Stimulated activated CD8-positive, alpha-beta memory T cell treated with anti-CD3 and anti-CD28 coated beads, Interleukin-12 subunit alpha, Interleukin-12 subunit beta, amount 100 ng/mL, for 24 hours (primary cell): Measurements from ENCODE around the gene CCR9.

Experiments used
- DNase-seq: peaks from one replicate; pipeline ENCODE4 v3.0.0-alpha.2; 2020; ENCODE audit errors: extremely low read depth

The CCR9 gene

DNA sequence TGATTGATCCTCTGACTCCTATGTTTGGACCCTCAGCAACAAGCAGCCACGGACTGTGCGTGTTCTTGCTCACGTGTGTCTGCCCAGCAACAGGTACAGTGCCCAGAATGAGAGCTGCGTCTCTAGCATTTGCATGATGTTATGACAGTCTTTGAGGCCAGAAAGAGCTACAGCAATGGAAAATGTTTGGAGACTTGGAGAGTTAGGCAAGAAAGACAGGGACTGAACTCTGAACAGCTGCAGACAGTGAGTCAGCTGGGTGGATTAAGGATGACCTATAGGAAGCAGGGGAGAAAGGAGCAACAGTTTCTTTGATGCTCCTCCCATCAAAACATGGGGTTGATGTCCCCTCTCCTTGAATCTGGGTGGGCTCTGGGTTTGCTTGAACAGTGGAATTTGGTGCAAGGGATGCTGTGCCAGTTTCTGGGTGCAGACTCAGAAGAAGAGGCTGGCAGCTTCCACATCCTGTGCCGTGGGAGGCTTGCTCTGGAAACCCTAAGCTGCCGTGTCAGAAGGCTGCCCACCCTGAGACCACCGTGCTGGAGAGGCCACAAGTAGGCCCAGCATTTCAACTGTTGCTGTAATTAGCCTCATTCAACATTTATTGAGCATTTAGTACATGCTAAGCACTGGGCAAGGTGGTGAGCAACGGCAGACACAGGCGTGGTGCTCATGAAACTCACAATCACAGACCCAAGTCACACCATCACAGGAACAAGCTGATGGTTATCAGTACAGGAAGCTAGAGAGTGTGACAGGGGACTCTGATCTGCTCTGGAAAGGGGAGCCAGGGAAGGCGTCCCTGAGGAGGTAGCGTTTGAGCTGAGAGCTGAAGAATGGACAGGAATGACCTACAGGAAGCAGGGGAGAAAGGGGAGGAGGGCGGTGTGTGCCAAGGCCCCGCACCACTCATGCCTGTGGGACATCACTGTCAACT lies 21.7 kb downstream of the CCR9 start:
- DNase-seq = no peak

DNA sequence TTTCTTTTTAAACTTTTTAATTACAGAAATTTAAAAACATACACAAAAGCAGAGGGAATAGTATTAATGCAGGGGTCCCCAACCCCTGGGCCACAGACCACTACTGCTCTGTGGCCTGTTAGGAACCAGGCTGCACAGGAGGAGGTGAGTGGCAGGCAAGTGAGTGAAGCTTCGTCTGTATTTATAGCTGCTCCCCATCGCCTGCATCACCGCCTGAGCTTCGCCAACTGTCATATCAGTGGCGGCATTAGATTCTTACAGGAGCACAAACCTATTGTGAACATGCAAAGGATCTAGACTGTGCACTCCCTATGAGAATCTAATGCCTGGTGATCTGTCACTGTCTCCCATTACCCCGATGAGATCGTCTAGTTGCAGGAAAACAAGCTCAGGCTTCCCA lies 22.4 kb downstream of the CCR9 start:
- DNase-seq = no peak

GRCh38 chr3:45909542-45909941 lies 23.2 kb downstream of the CCR9 start:
- no peak for DNase-seq

GRCh38 chr3:45910892-45911291 lies 24.5 kb downstream of the CCR9 start:
- DNase-seq = no peak

GRCh38 chr3:45911511-45912226 lies 25.3 kb downstream of the CCR9 start:
- no peak for DNase-seq

DNA sequence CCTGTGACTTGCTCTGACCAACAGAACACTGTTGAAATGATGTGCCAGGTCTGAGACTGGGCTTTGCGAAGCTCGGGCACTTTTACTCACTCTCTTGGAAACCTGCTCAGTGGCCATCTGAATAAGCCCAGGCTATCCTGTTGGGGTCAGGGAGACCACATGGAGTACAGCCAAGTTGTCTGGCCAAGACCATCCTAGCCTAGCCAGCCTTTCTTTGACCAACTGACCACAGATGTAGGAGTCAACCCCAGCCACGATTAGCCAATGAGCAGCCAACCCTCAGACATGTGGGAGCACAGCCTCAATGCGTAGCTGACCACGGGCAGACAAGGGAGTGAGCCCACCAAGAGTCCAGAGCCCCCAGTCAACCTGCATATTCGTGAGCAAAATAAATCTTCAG lies 26.1 kb downstream of the CCR9 start:
- DNase-seq = no peak

DNA sequence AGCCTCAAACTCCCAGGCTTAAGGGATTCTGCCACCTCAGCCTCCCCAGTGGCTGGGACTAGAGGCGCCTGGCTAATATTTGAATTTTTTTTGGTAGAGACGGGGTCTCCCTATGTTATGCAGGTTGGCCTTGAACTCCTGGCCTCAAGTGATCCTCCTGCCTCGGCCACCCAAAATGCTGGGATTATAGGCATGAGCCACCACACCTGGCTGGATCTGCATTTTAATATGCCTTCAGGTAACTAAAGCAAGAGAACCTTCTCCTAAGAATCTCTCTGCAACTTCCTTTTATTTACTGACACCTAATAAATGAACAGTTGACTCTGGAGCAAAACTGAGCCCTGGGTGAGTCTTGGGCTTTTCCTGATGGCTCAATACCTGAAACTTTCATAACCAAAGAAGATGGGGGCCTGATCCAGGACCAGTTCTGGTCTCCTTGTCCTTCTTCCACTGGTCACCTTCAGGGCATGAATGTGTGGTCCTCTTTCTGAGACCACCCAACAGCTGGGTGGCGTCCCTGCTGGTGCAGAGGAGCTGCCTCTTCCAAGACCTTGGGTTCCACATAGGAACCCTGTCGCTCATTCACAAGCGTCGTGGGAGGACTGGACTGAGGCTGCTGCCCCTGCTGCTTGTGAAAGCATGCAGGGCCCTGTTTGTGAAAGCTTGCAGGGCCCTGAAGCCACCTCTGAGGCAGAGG lies 28.2 kb downstream of the CCR9 start:
- no peak for DNase-seq

DNA sequence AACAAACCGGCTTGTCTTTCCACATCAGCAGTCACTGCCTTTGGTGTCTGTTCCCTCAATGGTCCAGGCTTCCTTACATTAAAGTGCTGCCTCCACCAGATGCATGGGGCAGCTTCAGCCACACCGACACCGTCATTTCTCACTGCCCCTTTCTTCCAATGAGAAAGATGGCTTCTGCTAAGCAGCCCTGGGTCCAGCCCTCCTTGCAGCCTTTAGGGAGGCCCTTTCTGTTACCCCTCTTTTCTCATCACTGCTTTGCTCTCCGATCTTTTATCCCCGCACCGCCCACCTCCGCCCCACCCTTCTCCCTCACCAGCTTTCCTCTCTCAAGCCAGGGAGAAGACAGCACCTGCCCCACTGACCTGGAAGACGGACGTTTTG lies 28.7 kb downstream of the CCR9 start:
- no peak for DNase-seq

DNA sequence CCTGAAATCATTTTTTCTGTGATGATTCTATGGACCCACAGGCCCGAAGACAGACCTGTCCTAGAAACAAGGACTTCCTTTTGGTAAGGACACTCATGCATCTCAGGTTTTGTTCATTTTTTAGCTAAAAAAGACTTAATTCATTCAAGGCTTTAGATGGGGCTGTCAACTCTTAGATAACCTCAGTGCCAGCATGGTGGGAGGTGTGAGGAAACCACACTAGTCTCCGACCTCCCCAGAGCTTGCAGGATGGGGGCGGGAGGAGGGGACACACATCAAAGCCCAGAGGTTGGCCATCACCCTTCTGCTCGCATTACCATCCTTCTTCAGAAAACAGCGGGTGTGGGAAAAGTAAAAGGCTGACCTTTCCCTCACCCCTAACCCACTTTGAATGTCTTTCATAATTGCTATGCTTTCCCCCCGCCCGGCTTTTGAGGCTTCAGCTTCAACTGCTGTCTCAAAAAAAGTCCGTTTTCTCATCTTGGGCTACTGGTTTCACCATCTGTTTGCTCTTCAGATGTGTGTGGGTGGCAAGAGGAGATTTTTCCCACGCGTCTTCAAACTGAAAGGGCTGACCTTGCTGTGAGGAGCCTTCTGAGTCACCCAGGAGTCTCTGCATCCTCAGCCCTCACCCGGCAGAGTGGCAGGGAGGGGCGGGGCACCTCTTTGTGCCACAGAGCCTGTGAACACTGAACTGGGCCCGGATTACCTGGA lies 29.3 kb downstream of the CCR9 start:
- peak; percentile 55 for DNase-seq

- DNase-seq = no peak
Measured at GRCh38 chr3:45917146-45917898, 31.0 kb downstream of the CCR9 start.

DNA sequence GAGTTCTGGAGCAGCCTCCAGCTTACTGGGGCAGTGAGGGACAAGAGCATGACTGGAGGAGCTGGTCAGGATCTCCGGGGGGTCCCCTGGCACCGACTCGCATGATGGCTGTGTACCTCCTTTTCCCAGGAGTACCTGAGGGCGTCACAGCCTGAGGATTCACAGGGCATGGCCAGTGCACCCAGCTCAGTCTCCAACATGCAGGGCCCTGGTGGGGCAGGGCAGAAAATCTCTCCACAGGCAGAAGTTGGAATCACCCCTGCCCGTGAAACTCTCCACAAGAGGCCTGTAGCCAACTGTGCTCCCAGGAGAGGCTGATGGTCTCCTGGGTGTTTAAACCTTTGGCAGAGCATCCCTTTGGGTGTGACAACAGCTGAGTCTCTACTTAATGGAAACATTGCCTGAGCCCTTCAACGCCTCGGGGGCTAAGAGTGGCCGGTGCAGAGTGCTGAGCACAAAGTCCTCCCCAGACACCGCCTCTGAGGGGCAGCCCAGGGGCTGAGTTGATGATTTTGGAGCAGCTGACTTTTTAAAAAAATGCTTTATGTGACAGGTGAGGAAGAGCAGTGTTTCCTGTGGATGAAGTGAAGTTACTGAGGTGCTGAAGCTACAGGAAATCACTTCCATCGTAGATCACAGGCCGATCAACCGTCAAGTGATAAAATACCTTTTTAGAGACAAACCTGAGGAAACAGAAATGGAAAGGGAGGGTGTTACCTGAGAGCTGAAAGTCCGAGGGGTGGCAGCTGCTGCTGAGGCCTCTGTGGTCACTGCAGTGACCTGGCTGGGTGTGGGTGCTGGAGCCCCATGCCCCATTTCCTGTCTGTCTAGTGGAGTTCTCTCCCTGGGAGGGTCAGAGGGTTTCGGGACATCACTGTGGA lies 35.1 kb downstream of the CCR9 start:
- no peak for DNase-seq

- no peak for DNase-seq
Measured at GRCh38 chr3:45922039-45922326, 35.6 kb downstream of the CCR9 start.

- DNase-seq = no peak
Measured at GRCh38 chr3:45922950-45923590, 36.7 kb downstream of the CCR9 start.

GRCh38 chr3:45923755-45924154 lies 37.4 kb downstream of the CCR9 start:
- DNase-seq = no peak

GRCh38 chr3:45927881-45928280 lies 41.5 kb downstream of the CCR9 start:
- DNase-seq = no peak

DNA sequence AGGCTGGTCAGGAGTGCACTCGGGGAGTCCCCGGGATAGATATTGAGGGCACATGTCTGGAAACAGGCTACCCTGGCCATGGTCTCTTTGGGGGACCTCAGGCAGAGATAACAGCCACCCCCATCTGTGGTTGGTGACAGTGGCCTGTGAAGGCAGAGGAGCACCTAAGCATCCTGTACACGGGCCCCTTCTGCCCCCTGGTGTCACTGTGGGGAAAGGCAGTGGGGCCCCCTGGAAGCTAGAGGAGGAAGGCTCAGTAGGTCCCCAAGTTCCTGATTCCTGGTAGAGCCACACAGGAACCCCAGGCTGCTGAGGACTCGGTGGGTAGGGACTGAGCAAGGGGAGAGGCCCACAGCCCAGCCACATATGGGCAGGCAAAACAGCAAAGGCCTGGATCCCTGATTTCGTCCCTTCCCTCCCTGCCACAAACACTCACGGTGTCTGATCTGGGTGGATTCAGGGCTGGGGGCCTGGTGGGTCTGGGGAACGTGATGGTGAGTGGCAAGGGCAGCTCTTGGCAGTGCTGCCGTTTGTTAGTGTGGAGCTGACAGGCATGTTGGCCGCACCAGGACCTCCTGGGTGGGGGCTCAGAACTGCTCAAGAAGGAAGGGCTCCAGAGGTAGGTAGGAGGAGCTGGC lies 42.8 kb downstream of the CCR9 start:
- peak; percentile 24 for DNase-seq

- no peak for DNase-seq
Measured at GRCh38 chr3:45931496-45931895, 45.2 kb downstream of the CCR9 start.

DNA sequence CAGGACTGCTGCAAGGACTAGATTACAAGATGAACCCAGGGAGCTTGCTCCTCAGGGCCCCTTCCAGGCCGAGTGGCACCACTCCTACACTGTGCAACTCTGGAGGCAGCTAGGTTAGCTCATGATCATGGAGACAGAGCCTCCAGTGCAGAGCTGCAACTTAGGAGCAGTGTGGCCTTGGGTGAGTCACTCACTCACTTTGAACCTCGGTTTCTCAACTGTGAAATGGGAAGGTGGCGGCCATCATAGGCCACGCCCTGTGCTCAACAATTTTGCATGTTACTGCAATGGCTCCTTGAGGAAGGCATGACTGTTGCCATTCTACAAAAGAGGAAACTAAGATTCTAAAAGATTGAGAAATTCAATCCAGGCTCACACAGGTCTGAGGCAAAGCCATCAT lies 45.8 kb downstream of the CCR9 start:
- DNase-seq = no peak

DNA sequence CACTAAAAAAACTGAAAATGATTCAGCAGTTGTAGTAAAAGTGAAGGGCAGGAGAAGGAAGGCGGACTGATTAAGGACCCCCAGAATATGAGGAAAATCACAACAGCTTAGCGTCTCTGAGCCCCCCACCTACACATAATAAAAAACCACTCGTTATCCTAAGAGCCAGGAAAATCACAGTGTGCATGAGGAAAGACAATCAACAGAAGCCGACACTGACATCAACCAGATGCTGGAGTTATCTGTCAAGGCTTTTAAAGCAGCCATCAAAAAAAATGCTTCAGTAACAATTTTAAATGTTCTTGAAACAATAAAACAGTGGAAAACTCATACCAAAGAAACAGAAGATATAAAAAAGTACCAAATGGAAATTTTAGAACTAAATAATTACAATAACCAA lies 47.2 kb downstream of the CCR9 start:
- no peak for DNase-seq
